HUES48 (cell line): ENCODE data around the gene CYB561D1.
"Not testable (repeated sequence)": the region's sequence is repeated elsewhere in the genome, so short reads cannot be mapped to it uniquely, and the experiment has no call there.

Experiments used
- H3K27ac ChIP-seq: one replicate; pipeline ENCODE4 v1.7.0; 2013; ENCODE audit warnings: low read depth, low read length, inconsistent platforms
- H3K27me3 ChIP-seq: 2 replicates; pipeline ENCODE4 v1.6.1; 2013; ENCODE audit warnings: mild to moderate bottlenecking, low read length; ENCODE audit not compliant: control insufficient read depth, insufficient read depth
- H3K36me3 ChIP-seq: 2 replicates; pipeline ENCODE4 v1.6.1; 2013; ENCODE audit warnings: low read length; ENCODE audit not compliant: control insufficient read depth, insufficient read depth
- H3K4me1 ChIP-seq: 2 replicates; pipeline ENCODE4 v1.6.1; 2013; ENCODE audit warnings: mild to moderate bottlenecking, low read length; ENCODE audit not compliant: control insufficient read depth, insufficient read depth
- H3K4me3 ChIP-seq: 2 replicates; pipeline ENCODE4 v1.5.1; 2013; ENCODE audit warnings: mild to moderate bottlenecking, low read depth, low read length
- H3K9ac ChIP-seq: 2 replicates; pipeline ENCODE4 v1.6.1; 2013; ENCODE audit warnings: mild to moderate bottlenecking, low read depth, low read length, moderate library complexity
- H3K9me3 ChIP-seq: 2 replicates; pipeline ENCODE4 v1.6.1; 2013; ENCODE audit warnings: low read length; ENCODE audit not compliant: control insufficient read depth, insufficient read depth

The CYB561D1 gene, protein sequence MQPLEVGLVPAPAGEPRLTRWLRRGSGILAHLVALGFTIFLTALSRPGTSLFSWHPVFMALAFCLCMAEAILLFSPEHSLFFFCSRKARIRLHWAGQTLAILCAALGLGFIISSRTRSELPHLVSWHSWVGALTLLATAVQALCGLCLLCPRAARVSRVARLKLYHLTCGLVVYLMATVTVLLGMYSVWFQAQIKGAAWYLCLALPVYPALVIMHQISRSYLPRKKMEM

DNA sequence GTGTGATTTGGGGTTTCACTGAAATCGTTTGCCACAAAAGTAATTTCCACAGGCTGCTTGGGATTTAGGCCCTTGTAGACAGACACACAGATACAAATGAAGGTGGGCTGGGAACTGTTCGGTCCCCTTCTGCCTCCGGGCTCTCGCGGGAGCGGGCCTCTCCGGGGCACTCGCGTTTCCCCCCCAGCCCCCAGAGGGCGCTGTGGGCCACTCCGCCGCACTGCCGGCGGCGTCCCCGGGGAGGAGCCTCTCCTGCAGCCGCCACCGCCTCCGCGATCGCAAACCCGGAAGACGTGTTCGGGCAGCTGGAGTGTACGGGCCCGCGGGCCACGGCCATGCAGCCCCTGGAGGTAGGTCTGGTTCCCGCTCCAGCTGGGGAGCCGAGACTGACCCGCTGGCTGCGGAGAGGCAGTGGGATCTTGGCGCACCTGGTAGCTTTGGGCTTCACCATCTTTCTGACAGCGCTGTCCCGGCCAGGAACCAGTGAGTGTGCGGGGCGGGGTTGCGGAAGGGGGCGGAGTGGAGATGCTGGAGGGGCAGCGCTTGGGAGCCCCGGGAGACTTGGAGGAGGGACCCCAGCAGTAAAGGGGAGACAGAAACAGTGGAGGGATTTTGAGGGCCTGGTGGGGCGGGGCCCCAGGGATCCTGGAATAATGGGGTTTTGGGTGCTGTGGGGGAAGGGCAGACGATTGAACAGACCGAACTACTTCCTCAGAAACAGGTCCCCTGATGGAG is at the start of gene CYB561D1:
Gene CYB561D1, plus strand, starts transcription at position 290 of the 735 bp plus-strand sequence. Its CDS starts 46 bp downstream, at position 336.
- Histone ChIP-seq H3K27ac (peak within 1 kb of the TSS; percentile 44), H3K9me3 (no peaks in the 10 kb centered on the region), H3K36me3 (peaks cover 22% of the 10 kb centered on the region; the same call in 1 of the 2 replicates)

DNA sequence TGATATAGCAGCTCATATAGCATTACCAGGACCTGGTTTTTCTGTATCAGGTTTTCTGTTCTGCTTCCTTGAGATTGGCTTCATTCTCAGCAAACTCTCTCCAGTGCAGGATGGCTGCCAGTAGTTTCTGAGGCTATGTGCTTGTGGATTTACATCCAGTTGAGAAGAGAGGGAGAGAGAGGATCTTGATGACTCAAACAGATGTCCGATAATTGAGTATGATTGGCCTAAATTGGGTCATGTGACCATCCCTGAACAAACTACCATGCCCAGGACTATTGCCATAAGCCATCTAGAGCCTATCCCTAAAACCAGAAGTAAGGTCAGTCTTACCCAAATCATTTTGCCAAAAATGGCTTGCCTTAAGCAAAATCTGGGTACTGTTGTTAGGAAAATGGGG is 49.5 kb upstream of the CYB561D1 start:
- Histone ChIP-seq H3K27ac (no peak overlapping the region), H3K27me3 (0 out of 2 replicates have a peak, but pooled peaks cover 5% of the 10 kb centered on the region), H3K36me3 (no peaks in the 10 kb centered on the region)

More for the DNA sequence above, at the start of gene CYB561D1:
- Histone ChIP-seq H3K9ac (no peak within 1 kb of the TSS), H3K4me3 (peak within 1 kb of the TSS; percentile 96), H3K4me1 (peaks cover 17% of the 10 kb centered on the region), H3K27me3 (no peaks in the 10 kb centered on the region)

DNA sequence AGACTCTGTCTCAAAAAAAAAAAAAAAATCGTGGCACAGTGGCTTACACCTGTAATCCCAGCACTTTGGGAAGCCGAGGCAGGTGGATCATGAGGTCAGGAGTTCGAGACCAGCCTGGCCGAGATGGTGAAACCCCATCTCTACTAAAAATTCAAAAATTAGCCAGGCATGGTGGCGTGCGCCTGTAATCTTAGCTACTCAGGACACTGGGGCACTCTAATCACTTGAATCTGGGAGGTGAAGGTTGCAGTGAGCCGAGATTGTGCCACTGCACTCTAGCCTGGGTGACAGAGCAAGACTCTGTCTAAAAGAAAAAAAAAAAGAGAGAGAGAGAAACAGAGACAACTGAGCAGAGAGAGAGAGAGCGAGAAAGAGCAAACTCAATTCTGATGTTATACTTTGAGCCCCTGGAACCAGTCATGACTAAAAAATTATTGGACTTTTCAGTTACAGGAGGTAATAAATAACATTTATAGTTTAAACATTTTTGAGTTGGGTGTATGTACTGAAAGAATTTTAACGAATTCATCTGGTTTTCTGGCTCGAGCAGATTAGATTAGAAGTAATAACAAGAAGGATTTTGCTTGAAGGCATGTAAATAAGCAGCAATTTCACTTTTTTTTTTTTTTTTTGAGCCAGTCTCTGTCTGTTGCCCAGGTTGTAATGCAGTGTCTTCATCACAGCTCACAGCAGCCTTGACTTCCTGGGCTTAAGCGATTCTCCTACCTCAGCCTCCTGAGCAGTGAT is 47.8 kb upstream of the CYB561D1 start:
- H3K4me1 ChIP-seq, H3K9me3 ChIP-seq, H3K4me3 ChIP-seq, H3K36me3 ChIP-seq, H3K9ac ChIP-seq, H3K27ac ChIP-seq, H3K27me3 ChIP-seq: not testable (repeated sequence)

More for the DNA sequence above, 49.5 kb upstream of the CYB561D1 start:
- Histone ChIP-seq H3K9ac (no peak overlapping the region), H3K4me3 (no peak overlapping the region), H3K9me3 (no peaks in the 10 kb centered on the region), H3K4me1 (no peaks in the 10 kb centered on the region)

DNA sequence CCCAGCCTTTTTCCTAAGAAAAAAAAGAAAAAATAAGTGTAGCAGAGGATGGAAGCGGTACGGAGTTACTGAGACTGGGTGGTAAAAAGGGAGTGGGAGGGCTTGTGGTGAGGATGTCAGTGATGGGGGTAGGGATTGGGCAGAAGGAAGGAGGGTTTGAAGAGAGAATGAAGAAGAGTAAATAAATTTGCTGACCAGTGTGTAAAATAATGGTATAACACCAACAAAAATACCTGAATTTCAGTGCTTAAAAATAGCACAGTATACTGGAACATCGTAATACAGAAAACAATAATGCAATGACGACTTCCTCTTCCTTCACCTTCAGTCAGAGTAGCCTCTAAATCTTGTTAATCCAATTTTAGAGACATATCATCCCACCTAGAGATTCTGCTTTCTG is 46.4 kb upstream of the CYB561D1 start:
- H3K36me3 ChIP-seq = no peaks in the 10 kb centered on the region
- 0 out of 2 replicates have a peak, but pooled peaks cover 5% of the 10 kb centered on the region for H3K27me3 ChIP-seq
- no peak overlapping the region for H3K27ac ChIP-seq
- H3K9ac ChIP-seq = no peak overlapping the region
- H3K4me1 ChIP-seq = no peaks in the 10 kb centered on the region
- no peaks in the 10 kb centered on the region for H3K9me3 ChIP-seq
- no peak overlapping the region for H3K4me3 ChIP-seq

DNA sequence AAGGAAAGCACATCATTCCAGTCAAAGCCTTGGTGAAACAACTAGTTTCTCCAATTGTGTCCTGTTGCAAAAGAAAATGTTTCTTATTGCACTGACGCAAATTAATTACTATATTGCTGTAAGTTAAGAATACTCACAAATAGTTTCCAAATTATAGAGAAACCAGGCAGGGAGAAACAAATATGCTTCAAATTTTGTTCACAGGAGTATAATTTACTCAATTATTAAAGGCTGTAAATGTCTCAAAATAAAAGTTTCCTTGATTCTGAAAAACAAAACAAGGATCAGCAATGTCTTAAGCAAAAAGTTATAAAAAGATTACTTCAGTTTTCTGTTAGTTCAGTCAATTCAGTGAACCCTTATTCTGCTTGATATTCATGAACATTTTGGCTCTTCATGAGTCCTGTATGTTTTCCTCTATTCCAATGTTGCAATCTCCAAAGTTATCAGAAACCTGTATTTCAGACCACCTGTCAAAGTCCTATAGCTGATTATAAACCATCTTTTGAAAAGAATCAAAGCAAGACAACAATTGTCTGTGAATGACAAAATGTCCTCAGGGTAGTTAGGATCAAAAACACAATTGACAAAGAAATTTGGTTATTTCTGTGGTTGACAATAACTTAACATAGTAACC is 39.3 kb upstream of the CYB561D1 start:
- Histone ChIP-seq H3K36me3 (no peaks in the 10 kb centered on the region), H3K4me1 (no peaks in the 10 kb centered on the region), H3K9me3 (peaks cover 16% of the 10 kb centered on the region), H3K4me3 (no peak overlapping the region), H3K27ac (no peak overlapping the region), H3K27me3 (no peaks in the 10 kb centered on the region), H3K9ac (no peak overlapping the region)

DNA sequence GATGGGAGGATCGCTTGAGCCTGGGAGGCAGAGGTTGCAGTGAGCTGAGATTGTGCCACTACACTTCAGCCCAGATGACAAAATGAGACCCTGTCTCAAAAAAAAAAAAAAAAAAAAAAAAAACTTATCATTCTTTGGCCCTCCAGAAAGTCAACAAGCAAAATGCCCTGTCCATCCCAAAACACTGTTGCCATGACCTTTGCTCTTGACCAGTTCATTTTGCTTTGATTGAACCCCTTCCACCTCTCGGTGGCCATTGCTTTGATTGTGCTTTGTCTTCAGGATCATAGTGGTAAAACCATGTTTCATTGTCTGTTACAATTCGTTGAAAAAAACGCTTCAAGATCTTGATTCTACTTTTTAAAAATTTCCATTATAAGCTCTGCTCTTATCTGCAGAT is 36.1 kb upstream of the CYB561D1 start:
- Histone ChIP-seq H3K36me3 (no peaks in the 10 kb centered on the region), H3K4me3 (no peak overlapping the region), H3K27ac (no peak overlapping the region), H3K27me3 (peaks cover 2% of the 10 kb centered on the region; the same call in 1 of the 2 replicates), H3K9me3 (peaks cover 16% of the 10 kb centered on the region), H3K4me1 (no peaks in the 10 kb centered on the region), H3K9ac (no peak overlapping the region)

DNA sequence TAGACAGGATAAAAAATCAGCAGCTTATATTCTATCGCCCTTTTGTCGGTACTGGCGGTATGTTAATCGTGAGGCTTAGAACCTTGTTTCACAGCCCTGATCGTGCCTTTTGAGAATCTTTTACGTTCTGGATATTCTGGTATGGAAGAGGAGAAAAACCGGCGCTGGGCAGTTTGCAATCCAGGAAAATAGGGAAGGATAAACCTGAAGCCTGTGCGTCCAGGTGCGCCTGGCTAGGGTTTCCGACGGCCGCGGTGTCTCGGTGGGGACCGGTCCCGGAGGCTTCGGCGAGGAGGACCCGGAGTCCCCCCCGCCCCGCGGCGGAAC is 27.8 kb upstream of the CYB561D1 start:
- no peak overlapping the region for H3K27ac ChIP-seq
- peaks cover 62% of the 10 kb centered on the region for H3K27me3 ChIP-seq
- no peak overlapping the region; the same call in 1 of the 2 replicates for H3K9ac ChIP-seq
- no peaks in the 10 kb centered on the region for H3K9me3 ChIP-seq
- peak overlapping the region; percentile 59 for H3K4me3 ChIP-seq
- peaks cover 11% of the 10 kb centered on the region for H3K4me1 ChIP-seq
- no peaks in the 10 kb centered on the region for H3K36me3 ChIP-seq

DNA sequence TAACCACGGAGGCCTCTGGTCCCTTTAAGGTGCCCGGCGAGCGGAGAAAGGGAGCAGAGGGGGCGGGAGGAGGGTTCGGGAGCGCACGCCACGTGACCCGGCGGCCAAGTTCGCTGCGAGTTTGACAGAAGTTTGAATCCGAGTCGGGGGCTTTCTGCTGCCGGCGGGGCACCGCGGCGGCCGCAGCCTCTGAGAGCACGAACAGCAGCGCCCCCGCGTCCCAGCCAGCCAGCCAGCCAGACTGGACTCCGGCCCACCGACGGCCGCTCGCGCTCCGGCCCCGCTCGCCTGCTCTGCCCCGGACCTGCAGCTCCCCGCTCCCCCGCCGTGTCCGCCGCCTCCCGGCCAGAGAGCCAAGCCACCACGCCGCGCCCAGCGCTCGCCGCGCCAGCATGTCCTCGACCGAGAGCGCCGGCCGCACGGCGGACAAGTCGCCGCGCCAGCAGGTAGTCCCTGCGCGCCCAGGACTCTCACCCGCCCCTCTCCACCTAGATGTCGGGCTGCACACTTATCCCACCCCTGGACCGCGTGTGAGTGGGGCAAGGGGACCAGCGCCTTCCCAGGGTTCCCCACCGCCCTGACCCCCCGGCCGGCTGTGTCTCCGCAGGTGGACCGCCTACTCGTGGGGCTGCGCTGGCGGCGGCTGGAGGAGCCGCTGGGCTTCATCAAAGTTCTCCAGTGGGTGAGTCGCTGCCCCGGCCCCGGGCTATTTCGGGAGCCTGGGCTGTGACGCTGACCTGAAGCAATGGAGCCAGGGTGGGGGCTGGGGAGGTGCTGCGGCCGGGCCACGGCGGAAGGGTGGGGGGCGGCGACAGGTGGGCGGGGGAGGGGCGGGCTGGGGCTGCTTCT is 27.2 kb upstream of the CYB561D1 start, which contains the start of gene SYPL2:
Gene SYPL2, plus strand, starts transcription at position 95 of the 849 bp plus-strand sequence. Its CDS starts 298 bp downstream, at position 393.
- Histone ChIP-seq H3K4me3 (peak within 1 kb of the TSS; percentile 59), H3K27ac (no peak within 1 kb of the TSS), H3K27me3 (peaks cover 62% of the 10 kb centered on the region), H3K9ac (no peak within 1 kb of the TSS; the same call in 1 of the 2 replicates), H3K4me1 (peaks cover 11% of the 10 kb centered on the region), H3K36me3 (no peaks in the 10 kb centered on the region), H3K9me3 (no peaks in the 10 kb centered on the region)

DNA sequence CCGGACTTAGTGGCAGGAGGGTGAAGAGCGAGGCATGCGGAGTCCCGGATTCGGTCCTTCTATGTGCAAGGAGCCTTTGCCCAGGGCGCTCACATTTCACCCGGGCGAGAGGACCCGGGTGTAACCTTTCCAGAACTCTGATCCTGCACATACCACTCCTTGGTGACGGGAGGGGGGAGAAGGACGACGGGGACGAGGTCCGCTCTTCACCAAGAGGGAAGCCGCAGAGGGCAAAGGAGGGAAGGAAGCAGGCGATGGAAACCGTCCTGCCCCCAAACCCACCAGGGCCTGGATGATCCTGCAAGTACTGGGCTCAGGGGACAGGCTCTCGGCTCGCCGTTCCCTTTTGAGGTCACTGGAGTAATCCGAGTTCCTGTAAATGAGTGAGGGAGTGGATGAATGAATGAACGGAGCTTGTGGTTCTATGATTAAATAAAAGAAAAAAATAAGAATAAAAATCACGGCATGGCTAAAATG is 26.6 kb upstream of the CYB561D1 start:
- Histone ChIP-seq H3K27me3 (peaks cover 62% of the 10 kb centered on the region), H3K36me3 (no peaks in the 10 kb centered on the region), H3K4me1 (peaks cover 11% of the 10 kb centered on the region), H3K4me3 (peak overlapping the region; percentile 59), H3K27ac (no peak overlapping the region), H3K9ac (no peak overlapping the region), H3K9me3 (no peaks in the 10 kb centered on the region)

DNA sequence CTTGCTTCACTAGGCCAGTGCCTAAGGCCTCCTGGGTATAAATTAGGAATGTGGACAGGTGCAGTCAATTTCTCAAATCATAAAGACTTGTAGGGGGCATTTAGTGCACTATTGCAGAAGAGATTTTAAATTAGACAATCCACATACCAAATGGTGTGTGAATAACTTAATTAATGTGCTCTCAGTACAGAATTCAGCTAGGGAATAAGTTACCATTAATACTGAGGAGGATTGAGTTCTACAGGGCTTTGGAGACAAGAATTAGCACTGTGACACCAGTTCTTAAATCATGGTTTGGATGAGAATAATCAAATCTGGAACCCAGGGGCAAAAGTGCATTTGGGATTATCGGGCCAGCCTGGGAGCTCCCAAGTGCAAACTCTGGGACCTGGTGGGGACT is 25.8 kb upstream of the CYB561D1 start:
- peaks cover 58% of the 10 kb centered on the region for H3K27me3 ChIP-seq
- H3K27ac ChIP-seq = no peak overlapping the region
- no peaks in the 10 kb centered on the region for H3K9me3 ChIP-seq
- peaks cover 11% of the 10 kb centered on the region for H3K4me1 ChIP-seq
- no peaks in the 10 kb centered on the region for H3K36me3 ChIP-seq
- no peak overlapping the region for H3K4me3 ChIP-seq
- no peak overlapping the region for H3K9ac ChIP-seq
